Endothelial cell of umbilical vein (primary cell): ENCODE results near the gene GCNA. TPM values are rescaled to one million over a fixed set of nuclear protein-coding genes. Genes with fewer than 3 reads are reported as not detected.

Experiments used
- BruUV-seq: library from RNA; stranded (reverse); fragments of 400-500 nt; replicated peaks from 2 replicates; lab custom pipeline; 2021; lab: Mats Ljungman, UMichigan
- CTCF ChIA-PET: fragments of 300-600, 350-600 bp; sonication (Branson Sonifier 250); formaldehyde crosslinking; loops from one replicate; lab custom pipeline; 2021; ENCODE audit warnings: antibody characterized with exemption, inconsistent platforms; lab: Charles Lee
- POLR2A ChIA-PET: fragments of 300-600, 350-600 bp; sonication (Branson Sonifier 250); formaldehyde crosslinking; loops from one replicate; lab custom pipeline; 2021; ENCODE audit warnings: antibody characterized with exemption, inconsistent platforms; lab: Charles Lee
- DNase-seq: peaks from one replicate; pipeline ENCODE4 v3.0.0-alpha.2; 2011; ENCODE audit warnings: low read depth, low spot score
- FAIRE-seq: peaks from 2 replicates; lab custom pipeline; 2011; peaks lifted over from hg19 to GRCh38; lab: Jason Lieb, UNC
- H2AFZ ChIP-seq: 2 replicates; pipeline ENCODE4 v1.6.0; 2012; ENCODE audit warnings: low read depth, low read length, control low read depth, inconsistent platforms
- H3K27ac ChIP-seq: 2 replicates; pipeline ENCODE4 v1.5.1; 2011; ENCODE audit warnings: low read depth, mild to moderate bottlenecking, control low read depth, low read length, moderate library complexity; ENCODE audit not compliant: insufficient read depth
- H3K27me3 ChIP-seq, 2 experiments: 2 replicates each; pipeline versions ENCODE4 v1.6.0 to v1.6.1; 2011; ENCODE audit warnings: low read length in 2 of 2, mixed read lengths in 1 of 2; ENCODE audit not compliant: control insufficient read depth in 2 of 2, insufficient read depth in 2 of 2
- H3K36me3 ChIP-seq, 2 experiments: 2 replicates in 1 of 2; 3 replicates in 1 of 2; pipeline ENCODE4 v1.5.1; 2011; ENCODE audit warnings: low read length in 2 of 2, mild to moderate bottlenecking in 1 of 2, moderate library complexity in 1 of 2; ENCODE audit not compliant: control insufficient read depth in 2 of 2, insufficient read depth in 2 of 2; ENCODE audit errors: extremely low read depth in 1 of 2
- H3K4me1 ChIP-seq: 3 replicates; pipeline ENCODE4 v1.5.1; 2011; ENCODE audit warnings: mild to moderate bottlenecking, low read length; ENCODE audit not compliant: control insufficient read depth, insufficient read depth; ENCODE audit errors: extremely low read depth
- H3K4me2 ChIP-seq: 2 replicates; pipeline ENCODE4 v1.6.1; 2011; ENCODE audit warnings: low read length, control low read depth, mixed read lengths; ENCODE audit not compliant: insufficient read depth
- H3K4me3 ChIP-seq, 3 experiments: fragments of 200-600 bp in 1 of 3; sonication (generic), shearing (Covaris generic) in 1 of 3; replicated peaks in 1 of 3; 2 replicates each; pipeline ENCODE4 v1.5.1; 2011 to 2016; ENCODE audit warnings: control low read depth in 3 of 3, low read length in 3 of 3, mild to moderate bottlenecking in 2 of 3, inconsistent platforms in 1 of 3, low read depth in 1 of 3, moderate library complexity in 1 of 3; ENCODE audit not compliant: insufficient read depth in 1 of 3
- H3K79me2 ChIP-seq: 2 replicates; pipeline ENCODE4 v1.6.0; 2012; ENCODE audit warnings: low read length, inconsistent platforms; ENCODE audit not compliant: control insufficient read depth, insufficient read depth
- H3K9ac ChIP-seq: replicated peaks from 2 replicates; pipeline ENCODE3; 2011; ENCODE audit warnings: low read length, control low read depth; ENCODE audit not compliant: insufficient read depth; ENCODE audit errors: extremely low read depth
- H3K9me1 ChIP-seq: replicated peaks from 3 replicates; pipeline ENCODE4 v1.6.0; 2011; ENCODE audit warnings: mild to moderate bottlenecking, low read length; ENCODE audit not compliant: control insufficient read depth, insufficient read depth; ENCODE audit errors: extremely low read depth
- H3K9me3 ChIP-seq: replicated peaks from 2 replicates; pipeline ENCODE4 v1.5.1; 2012; ENCODE audit warnings: low read length, inconsistent platforms; ENCODE audit not compliant: control insufficient read depth, insufficient read depth
- H4K20me1 ChIP-seq: replicated peaks from 2 replicates; pipeline ENCODE3; 2011; ENCODE audit warnings: mild to moderate bottlenecking, low read length; ENCODE audit not compliant: control insufficient read depth, insufficient read depth; ENCODE audit errors: extremely low read depth
- EZH2 ChIP-seq: IDR thresholded peaks from 2 replicates; pipeline ENCODE4 v1.6.1; 2012; ENCODE audit warnings: borderline replicate concordance, low read depth, mild to moderate bottlenecking, moderate library complexity, low read length, inconsistent platforms; ENCODE audit not compliant: severe bottlenecking
- FOS ChIP-seq: IDR thresholded peaks from 2 replicates; pipeline ENCODE4 v1.6.1; 2011; ENCODE audit warnings: mild to moderate bottlenecking, low read length, moderate library complexity, borderline replicate concordance; ENCODE audit not compliant: insufficient read depth
- GATA2 ChIP-seq: IDR thresholded peaks from 2 replicates; pipeline ENCODE4 v1.7.0; 2011; ENCODE audit warnings: low read depth, mild to moderate bottlenecking, moderate library complexity, mixed read lengths, low read length; ENCODE audit not compliant: insufficient read length, insufficient read depth
- JUN ChIP-seq: IDR thresholded peaks from 2 replicates; pipeline ENCODE4 v1.6.1; 2011; ENCODE audit warnings: borderline replicate concordance, low read depth; ENCODE audit not compliant: insufficient read length, insufficient read depth
- MYC ChIP-seq: IDR thresholded peaks from one replicate; pipeline ENCODE4 v1.6.1; 2011; ENCODE audit warnings: mild to moderate bottlenecking, low read depth, low read length
- POLR2A ChIP-seq: IDR thresholded peaks from 2 replicates; pipeline ENCODE4 v1.6.1; 2012; ENCODE audit warnings: low read depth, mild to moderate bottlenecking, control low read depth, low read length
- POLR2AphosphoS5 ChIP-seq: IDR thresholded peaks from 2 replicates; pipeline ENCODE4 v1.6.1; 2012; ENCODE audit warnings: low read depth, mild to moderate bottlenecking, control low read depth, low read length, moderate library complexity; ENCODE audit not compliant: insufficient read depth
- dilution Hi-C: fragments of 300-500 bp; cut with MboI; formaldehyde crosslinking; loops from one replicate; pipeline ENCODE4 v1.15.0; 2019; ENCODE audit warnings: low sequenced_read_pairs; ENCODE audit not compliant: extremely low pct_ligation_motif_present
- intact Hi-C: fragments of 100-400 bp; cut with micrococcal nuclease; formaldehyde crosslinking; loops from one replicate; pipeline ENCODE4 v1.10.0; 2022
- polyA plus RNA-seq, 4 experiments: library from polyadenylated mRNA; depleted of rRNA in 3 of 4; stranded (reverse) in 3 of 4; unstranded in 1 of 4; fragments of >200 nt; gene quantifications; 2 replicates each; pipeline versions ENCODE4 v1.2.1 to v1.2.3, GENCODE V29; 2011 to 2012; ENCODE audit warnings: missing spikeins in 1 of 4
- total RNA-seq: library from RNA; stranded (reverse); gene quantifications from 2 replicates; pipeline ENCODE4 v1.2.3, GENCODE V29; 2021
- TF ChIP-seq, protein P1 (sequence below), 2 donors: IDR thresholded peaks; 1 replicate in 1 of 2; 2 replicates in 1 of 2; pipeline ENCODE4 v1.5.1; 2011; ENCODE audit warnings: low read length in 2 of 2, mild to moderate bottlenecking in 2 of 2, moderate library complexity in 2 of 2, control low read depth in 1 of 2, inconsistent platforms in 1 of 2, low read depth in 1 of 2; ENCODE audit not compliant: insufficient read depth in 1 of 2; ENCODE audit errors: extremely low read depth in 1 of 2
- TF ChIP-seq, protein P2 (sequence below): IDR thresholded peaks from 2 replicates; pipeline ENCODE4 v1.6.1; 2011; ENCODE audit not compliant: insufficient read depth, insufficient read length

Gene GCNA
- total and polyA plus RNA-seq, 2 donors (not counting 3 experiments of a cell fraction or from before 2014, with no cell fraction given): 1.0 to 4.0 TPM

DNA sequence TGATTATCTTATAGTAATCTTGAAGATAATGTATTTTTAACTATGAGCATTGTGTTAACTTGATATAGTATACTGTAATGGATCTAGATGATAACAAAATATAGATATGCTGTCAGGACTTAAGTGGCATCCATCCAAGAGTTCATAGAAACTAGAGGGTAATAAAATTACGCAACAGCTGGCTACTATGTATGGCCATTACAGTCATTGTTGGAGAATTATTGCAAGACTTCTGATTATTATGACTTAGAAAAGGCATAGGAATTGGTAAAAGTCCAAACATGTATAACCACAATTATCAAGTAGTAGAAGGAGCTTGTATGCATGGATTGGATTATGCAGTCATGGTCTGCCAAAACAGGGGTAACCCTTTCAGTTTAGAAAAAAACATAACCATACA is 35.8 kb upstream of the GCNA start:
- Histone ChIP-seq H3K27ac (peak overlapping the region; percentile 64), H3K27me3 (no peaks in the 10 kb centered on the region), H3K9me3 (no peaks in the 10 kb centered on the region), H3K4me2 (peak overlapping the region; percentile 79), H3K36me3 (peaks cover 8 to 10% of the 10 kb centered on the region in 2 experiments), H3K79me2 (peaks cover 91% of the 10 kb centered on the region), H3K9me1 (peaks cover 2% of the 10 kb centered on the region), H3K9ac (no peak overlapping the region), H4K20me1 (peaks cover 6% of the 10 kb centered on the region), H2AFZ (no peak overlapping the region), H3K4me3 (no peak overlapping the region), H3K4me1 (peaks cover 36% of the 10 kb centered on the region)
- FAIRE-seq: peak; percentile 4
- POLR2A ChIA-PET: interaction anchor here (2.0 kb wide), 1 partner anchor 9 kb away, joined by 5 read pairs; the partner anchor contains the start of gene OGT
- TF ChIP-seq FOS (no peak), GATA2 (no peak), POLR2AphosphoS5 (no peak), EZH2 (no peak), MYC (no peak), JUN (no peak)
- CTCF ChIA-PET: interaction anchor here (1.2 to 2.3 kb wide), 2 partner anchors 8 to 10 kb away, joined by 3 to 12 read pairs; partner anchors contain the start of gene OGT
- BruUV-seq: no TSS peak
- intact Hi-C loops: no loop called here
- dilution Hi-C loops: no loop called here
- peak; percentile 30 for DNase-seq

- BruUV-seq: no TSS peak
- Histone ChIP-seq H4K20me1 (peaks cover 6% of the 10 kb centered on the region), H3K9me1 (peaks cover 2% of the 10 kb centered on the region), H3K79me2 (peaks cover 89% of the 10 kb centered on the region), H2AFZ (no peak overlapping the region), H3K4me2 (peak overlapping the region; percentile 30), H3K9me3 (no peaks in the 10 kb centered on the region), H3K27ac (peak overlapping the region; percentile 64), H3K27me3 (no peaks in the 10 kb centered on the region), H3K36me3 (peaks cover 10% of the 10 kb centered on the region in 2 experiments), H3K9ac (no peak overlapping the region), H3K4me1 (peaks cover 36% of the 10 kb centered on the region), H3K4me3 (no peak overlapping the region)
- ChIA-PET POLR2A (interaction anchor here (2.0 kb wide), 1 partner anchor 10 kb away, joined by 5 read pairs; the partner anchor contains the start of gene OGT), CTCF (interaction anchor here (1.2 to 2.3 kb wide), 2 partner anchors 9 to 10 kb away, joined by 3 to 12 read pairs; partner anchors contain the start of gene OGT)
- FAIRE-seq (no peak), DNase-seq (no peak)
- intact Hi-C loops: no loop called here
- TF ChIP-seq MYC (no peak), GATA2 (no peak), FOS (no peak), POLR2A (no peak), JUN (no peak), POLR2AphosphoS5 (no peak), EZH2 (no peak)
- TF ChIP-seq, protein P1, sequence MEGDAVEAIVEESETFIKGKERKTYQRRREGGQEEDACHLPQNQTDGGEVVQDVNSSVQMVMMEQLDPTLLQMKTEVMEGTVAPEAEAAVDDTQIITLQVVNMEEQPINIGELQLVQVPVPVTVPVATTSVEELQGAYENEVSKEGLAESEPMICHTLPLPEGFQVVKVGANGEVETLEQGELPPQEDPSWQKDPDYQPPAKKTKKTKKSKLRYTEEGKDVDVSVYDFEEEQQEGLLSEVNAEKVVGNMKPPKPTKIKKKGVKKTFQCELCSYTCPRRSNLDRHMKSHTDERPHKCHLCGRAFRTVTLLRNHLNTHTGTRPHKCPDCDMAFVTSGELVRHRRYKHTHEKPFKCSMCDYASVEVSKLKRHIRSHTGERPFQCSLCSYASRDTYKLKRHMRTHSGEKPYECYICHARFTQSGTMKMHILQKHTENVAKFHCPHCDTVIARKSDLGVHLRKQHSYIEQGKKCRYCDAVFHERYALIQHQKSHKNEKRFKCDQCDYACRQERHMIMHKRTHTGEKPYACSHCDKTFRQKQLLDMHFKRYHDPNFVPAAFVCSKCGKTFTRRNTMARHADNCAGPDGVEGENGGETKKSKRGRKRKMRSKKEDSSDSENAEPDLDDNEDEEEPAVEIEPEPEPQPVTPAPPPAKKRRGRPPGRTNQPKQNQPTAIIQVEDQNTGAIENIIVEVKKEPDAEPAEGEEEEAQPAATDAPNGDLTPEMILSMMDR (IDR thresholded peaks at IDR 0.05; ENCODE audit: extremely low read depth in 1 of 2, insufficient read depth in 1 of 2, low read depth in 1 of 2, low read length in 2 of 2): no peak
- TF ChIP-seq, protein P2, sequence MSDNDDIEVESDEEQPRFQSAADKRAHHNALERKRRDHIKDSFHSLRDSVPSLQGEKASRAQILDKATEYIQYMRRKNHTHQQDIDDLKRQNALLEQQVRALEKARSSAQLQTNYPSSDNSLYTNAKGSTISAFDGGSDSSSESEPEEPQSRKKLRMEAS: no peak
- dilution Hi-C loops: no loop called here
These were observed 35.4 kb upstream of the GCNA start for GRCh38 chrX:71542825-71543224.
